ENCODE data around the gene BNIP3. TPM values are rescaled to one million over a fixed set of nuclear protein-coding genes. Genes with fewer than 3 reads are reported as not detected.
"Not testable (repeated sequence)": the region's sequence is repeated elsewhere in the genome, so short reads cannot be mapped to it uniquely, and the experiment has no call there.

Gene BNIP3
- total RNA-seq, 2 experiments from 2014 or later, result 61.5 to 62.9 TPM

GRCh38 chr10:131961777-131962662, 19.7 kb downstream of the BNIP3 start:
- ChIA-PET CTCF (interaction anchor here (0.9 to 1.4 kb wide), 2 partner anchors 11 to 76 kb away, joined by 3 read pairs; no protein-coding TSS in a partner anchor), POLR2A (no interaction called here)
- Mint-ChIP-seq H3K36me3 (ENCODE audit: low read depth) (peaks cover 25% of the 10 kb centered on the region), H3K27ac (peak overlapping the region; percentile 23), H3K4me3 (no peak overlapping the region), H3K4me1 (ENCODE audit: low read depth) (peaks cover 26% of the 10 kb centered on the region), H3K27me3 (ENCODE audit: low read depth) (no peaks in the 10 kb centered on the region), H3K9me3 (ENCODE audit: insufficient read depth) (no peaks in the 10 kb centered on the region)
- no peak for DNase-seq
- no peak for ATAC-seq

- H3K36me3 Mint-ChIP-seq (ENCODE audit: low read depth), result peaks cover 28% of the 10 kb centered on the region
- no peak overlapping the region for H3K27ac Mint-ChIP-seq
- no peaks in the 10 kb centered on the region for H3K27me3 Mint-ChIP-seq (ENCODE audit: low read depth)
- DNase-seq (no peak), ATAC-seq (no peak)
- ChIA-PET CTCF (no interaction called here), POLR2A (no interaction called here)
- H3K4me3 Mint-ChIP-seq, result no peak overlapping the region
- no peaks in the 10 kb centered on the region for H3K9me3 Mint-ChIP-seq (ENCODE audit: insufficient read depth)
- H3K4me1 Mint-ChIP-seq (ENCODE audit: low read depth), result peaks cover 23% of the 10 kb centered on the region
Observed at GRCh38 chr10:131961047-131961776, 20.5 kb downstream of the BNIP3 start.

- DNase-seq, result no peak
- ChIA-PET POLR2A (no interaction called here), CTCF (no interaction called here)
- Mint-ChIP-seq H3K4me1 (ENCODE audit: low read depth) (peaks cover 19% of the 10 kb centered on the region), H3K9me3 (ENCODE audit: insufficient read depth) (no peaks in the 10 kb centered on the region), H3K27me3 (ENCODE audit: low read depth) (no peaks in the 10 kb centered on the region), H3K4me3 (no peak overlapping the region), H3K27ac (no peak overlapping the region), H3K36me3 (ENCODE audit: low read depth) (peaks cover 32% of the 10 kb centered on the region)
- ATAC-seq, result no peak
Observed at GRCh38 chr10:131960631-131961046, 21.1 kb downstream of the BNIP3 start.

GRCh38 chr10:131959841-131960240, 21.9 kb downstream of the BNIP3 start:
- Mint-ChIP-seq H3K36me3 (ENCODE audit: low read depth) (peaks cover 36% of the 10 kb centered on the region), H3K27me3 (ENCODE audit: low read depth) (no peaks in the 10 kb centered on the region), H3K27ac (no peak overlapping the region), H3K4me1 (ENCODE audit: low read depth) (peaks cover 11% of the 10 kb centered on the region), H3K4me3 (no peak overlapping the region), H3K9me3 (ENCODE audit: insufficient read depth) (no peaks in the 10 kb centered on the region)
- ATAC-seq (no peak), DNase-seq (no peak)
- ChIA-PET POLR2A (no interaction called here), CTCF (no interaction called here)

- POLR2A ChIA-PET, result no interaction called here
- Mint-ChIP-seq H3K27ac (no peak overlapping the region), H3K36me3 (ENCODE audit: low read depth) (peaks cover 40% of the 10 kb centered on the region), H3K9me3 (ENCODE audit: insufficient read depth) (no peaks in the 10 kb centered on the region), H3K4me3 (no peak overlapping the region), H3K4me1 (ENCODE audit: low read depth) (no peaks in the 10 kb centered on the region), H3K27me3 (ENCODE audit: low read depth) (no peaks in the 10 kb centered on the region)
- CTCF ChIA-PET, result no interaction called here
- no peak for ATAC-seq
- DNase-seq, result no peak
Observed at GRCh38 chr10:131955591-131956340, 26.0 kb downstream of the BNIP3 start.

- no peaks in the 10 kb centered on the region for H3K27me3 Mint-ChIP-seq (ENCODE audit: low read depth)
- no peak for DNase-seq
- no peaks in the 10 kb centered on the region for H3K4me1 Mint-ChIP-seq (ENCODE audit: low read depth)
- H3K9me3 Mint-ChIP-seq (ENCODE audit: insufficient read depth), result no peaks in the 10 kb centered on the region
- peaks cover 47% of the 10 kb centered on the region for H3K36me3 Mint-ChIP-seq (ENCODE audit: low read depth)
- H3K27ac Mint-ChIP-seq, result no peak overlapping the region
- H3K4me3 Mint-ChIP-seq, result no peak overlapping the region
- ChIA-PET CTCF (interaction anchor here (1.2 kb wide), 1 partner anchor 12 kb away, joined by 3 read pairs; no protein-coding TSS in a partner anchor), POLR2A (interaction anchor here (0.6 kb wide), 1 partner anchor 499 kb away, joined by 3 read pairs; no protein-coding TSS in a partner anchor)
- ATAC-seq, result no peak
Observed at GRCh38 chr10:131954356-131954965, 27.3 kb downstream of the BNIP3 start.

- peaks cover 54% of the 10 kb centered on the region for H3K36me3 Mint-ChIP-seq (ENCODE audit: low read depth)
- CTCF ChIA-PET; ATAC-seq; H3K9me3 Mint-ChIP-seq (ENCODE audit: insufficient read depth); POLR2A ChIA-PET; H3K27ac Mint-ChIP-seq; H3K27me3 Mint-ChIP-seq (ENCODE audit: low read depth); H3K4me1 Mint-ChIP-seq (ENCODE audit: low read depth); DNase-seq; H3K4me3 Mint-ChIP-seq: not testable (repeated sequence)
Observed at GRCh38 chr10:131949908-131950307, 31.8 kb downstream of the BNIP3 start.

GRCh38 chr10:131949041-131949862, 32.5 kb downstream of the BNIP3 start:
- CTCF ChIA-PET, result no interaction called here

GRCh38 chr10:131948501-131948900, 33.2 kb downstream of the BNIP3 start:
- Mint-ChIP-seq H3K4me3 (no peak overlapping the region), H3K9me3 (ENCODE audit: insufficient read depth) (no peaks in the 10 kb centered on the region), H3K27me3 (ENCODE audit: low read depth) (no peaks in the 10 kb centered on the region), H3K36me3 (ENCODE audit: low read depth) (peaks cover 52% of the 10 kb centered on the region), H3K4me1 (ENCODE audit: low read depth) (no peaks in the 10 kb centered on the region), H3K27ac (no peak overlapping the region)
- CTCF ChIA-PET, result no interaction called here
- no peak for ATAC-seq
- POLR2A ChIA-PET, result interaction anchor here (0.8 kb wide), 1 partner anchor 20 kb away, joined by 3 read pairs; no protein-coding TSS in a partner anchor
- no peak for DNase-seq

More at GRCh38 chr10:131949041-131949862, 32.5 kb downstream of the BNIP3 start:
- Mint-ChIP-seq H3K36me3 (ENCODE audit: low read depth) (peaks cover 47% of the 10 kb centered on the region), H3K27me3 (ENCODE audit: low read depth) (no peaks in the 10 kb centered on the region), H3K4me3 (no peak overlapping the region), H3K27ac (no peak overlapping the region), H3K9me3 (ENCODE audit: insufficient read depth) (no peaks in the 10 kb centered on the region), H3K4me1 (ENCODE audit: low read depth) (no peaks in the 10 kb centered on the region)
- POLR2A ChIA-PET, result interaction anchor here (0.8 kb wide), 1 partner anchor 21 kb away, joined by 3 read pairs; no protein-coding TSS in a partner anchor
- ATAC-seq (no peak), DNase-seq (no peak)

GRCh38 chr10:131947631-131948347, 33.9 kb downstream of the BNIP3 start:
- ChIA-PET CTCF (interaction anchor here (1.1 to 1.5 kb wide), 2 partner anchors 25 to 62 kb away, joined by 3 to 4 read pairs; no protein-coding TSS in a partner anchor), POLR2A (no interaction called here)
- Mint-ChIP-seq H3K4me3 (no peak overlapping the region), H3K27me3 (ENCODE audit: low read depth) (no peaks in the 10 kb centered on the region), H3K9me3 (ENCODE audit: insufficient read depth) (no peaks in the 10 kb centered on the region), H3K36me3 (ENCODE audit: low read depth) (peaks cover 53% of the 10 kb centered on the region), H3K4me1 (ENCODE audit: low read depth) (no peaks in the 10 kb centered on the region), H3K27ac (no peak overlapping the region)
- ATAC-seq (no peak), DNase-seq (no peak)
